GM19452 (cell line): ENCODE data around the gene PLA2G3.
"Not testable (repeated sequence)": the region's sequence is repeated elsewhere in the genome, so short reads cannot be mapped to it uniquely, and the experiment has no call there.

ENCODE experiments used
- ATAC-seq: cut with Tn5 transposase; IDR thresholded peaks from one replicate; pipeline ENCODE4 v1.9.1; 2021; ENCODE audit not compliant: unreplicated experiment

The PLA2G3 gene

GRCh38 chr22:31100762-31101525 is 39.4 kb downstream of the PLA2G3 start:
- ATAC-seq, result no peak

- ATAC-seq, result no peak
These were observed 40.2 kb downstream of the PLA2G3 start for GRCh38 chr22:31099841-31100761.

- ATAC-seq, result no peak
These were observed 40.9 kb downstream of the PLA2G3 start for GRCh38 chr22:31099386-31099785.

GRCh38 chr22:31098632-31099110 is 41.6 kb downstream of the PLA2G3 start:
- ATAC-seq, result no peak

GRCh38 chr22:31097941-31098631 is 42.2 kb downstream of the PLA2G3 start:
- ATAC-seq, result no peak

- not testable (repeated sequence) for ATAC-seq
These were observed 42.8 kb downstream of the PLA2G3 start for GRCh38 chr22:31097539-31097938.

GRCh38 chr22:31096657-31097279 is 43.5 kb downstream of the PLA2G3 start:
- no peak for ATAC-seq

- no peak for ATAC-seq
These were observed 44.6 kb downstream of the PLA2G3 start for GRCh38 chr22:31095637-31096249.

GRCh38 chr22:31094741-31095140 is 45.6 kb downstream of the PLA2G3 start:
- no peak for ATAC-seq

GRCh38 chr22:31094021-31094551 is 46.2 kb downstream of the PLA2G3 start:
- no peak for ATAC-seq

GRCh38 chr22:31093086-31093850 is 47.0 kb downstream of the PLA2G3 start:
- ATAC-seq, result no peak

GRCh38 chr22:31092161-31092560 is 48.1 kb downstream of the PLA2G3 start:
- no peak for ATAC-seq

- no peak for ATAC-seq
These were observed 49.0 kb downstream of the PLA2G3 start for GRCh38 chr22:31091106-31091975.

- ATAC-seq, result no peak
These were observed 49.9 kb downstream of the PLA2G3 start for GRCh38 chr22:31090217-31091085.

- no peak for ATAC-seq
These were observed 50.9 kb downstream of the PLA2G3 start for GRCh38 chr22:31089160-31090100.

GRCh38 chr22:31088233-31088986 is 51.9 kb downstream of the PLA2G3 start:
- no peak for ATAC-seq
